HG03280 (cell line): Measurements from ENCODE around the gene PHOX2A.
"Not testable (repeated sequence)": the region's sequence is repeated elsewhere in the genome, so short reads cannot be mapped to it uniquely, and the experiment has no call there.

Experiments
- ATAC-seq: cut with Tn5 transposase; IDR thresholded peaks from one replicate; pipeline ENCODE4 v1.9.1; 2021; ENCODE audit warnings: mild to moderate bottlenecking, moderate library complexity; ENCODE audit not compliant: unreplicated experiment

Gene PHOX2A

DNA sequence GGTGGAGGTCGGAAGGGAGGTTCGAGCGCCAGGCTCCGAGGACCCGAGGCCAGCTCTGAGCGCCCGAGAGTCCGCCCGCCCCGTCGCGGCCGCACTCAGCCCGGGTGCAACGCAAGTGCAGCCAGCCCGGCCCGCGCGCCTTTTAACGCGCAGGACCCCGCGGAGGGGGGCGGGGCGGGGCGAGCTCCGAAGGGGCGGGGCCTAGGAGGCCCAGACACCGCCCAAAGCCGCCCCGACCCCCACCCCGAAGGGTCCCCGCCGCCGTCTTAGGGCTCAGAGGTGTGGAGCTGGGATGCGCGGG is at the start of gene PHOX2A:
Gene PHOX2A, minus strand, starts transcription at position 117 of the 301 bp plus-strand sequence. CDS start 172 bp downstream, outside the sequence.
- no peak for ATAC-seq

- no peak for ATAC-seq
Measured at GRCh38 chr11:72293391-72293790, 49.4 kb upstream of the PHOX2A start.

GRCh38 chr11:72292106-72292785 is 48.3 kb upstream of the PHOX2A start:
- ATAC-seq, result no peak

DNA sequence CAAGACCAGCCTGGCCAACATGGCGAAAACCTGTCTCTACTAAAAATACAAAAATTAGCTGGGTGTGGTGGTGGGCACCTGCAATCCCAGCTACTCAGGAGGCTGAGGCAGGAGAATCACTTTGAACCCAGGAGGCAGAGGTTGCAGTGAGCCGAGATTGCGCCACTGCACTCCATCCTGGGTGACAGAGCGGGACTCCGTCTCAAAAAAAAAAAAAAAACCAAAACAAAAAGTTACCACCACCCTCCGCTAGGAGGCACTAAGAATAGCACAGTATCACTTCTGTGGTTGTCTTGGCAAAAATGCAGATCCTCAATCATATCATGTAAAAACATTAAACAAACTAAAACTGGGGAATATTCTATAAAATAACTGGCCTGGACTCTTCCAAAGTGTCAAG is 46.8 kb upstream of the PHOX2A start:
- not testable (repeated sequence) for ATAC-seq

GRCh38 chr11:72287293-72287692 is 43.3 kb upstream of the PHOX2A start:
- ATAC-seq, result no peak

GRCh38 chr11:72283947-72284346 is 40.0 kb upstream of the PHOX2A start:
- no peak for ATAC-seq

GRCh38 chr11:72280726-72281315 is 36.8 kb upstream of the PHOX2A start:
- no peak for ATAC-seq

GRCh38 chr11:72280037-72280436 is 36.1 kb upstream of the PHOX2A start:
- ATAC-seq, result no peak

GRCh38 chr11:72278905-72279304 is 34.9 kb upstream of the PHOX2A start:
- no peak for ATAC-seq

DNA sequence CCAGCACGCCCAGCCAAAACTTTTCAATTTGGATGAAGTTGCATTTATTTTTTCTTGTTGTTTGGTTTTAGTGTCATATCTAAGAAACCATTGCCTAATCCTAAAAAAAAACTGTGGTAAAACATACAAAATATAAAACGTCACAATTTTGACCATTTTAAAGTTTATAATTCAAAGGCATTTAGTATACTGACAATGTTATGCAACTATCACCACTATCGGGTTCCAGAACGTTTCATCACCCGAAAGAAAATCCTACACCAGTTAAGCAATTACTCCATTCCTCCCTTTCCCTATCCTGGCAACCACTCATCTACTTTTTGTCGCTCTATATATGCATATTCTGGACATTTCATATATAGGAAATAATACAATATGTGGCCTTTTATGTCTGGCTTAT is 30.5 kb upstream of the PHOX2A start:
- no peak for ATAC-seq

DNA sequence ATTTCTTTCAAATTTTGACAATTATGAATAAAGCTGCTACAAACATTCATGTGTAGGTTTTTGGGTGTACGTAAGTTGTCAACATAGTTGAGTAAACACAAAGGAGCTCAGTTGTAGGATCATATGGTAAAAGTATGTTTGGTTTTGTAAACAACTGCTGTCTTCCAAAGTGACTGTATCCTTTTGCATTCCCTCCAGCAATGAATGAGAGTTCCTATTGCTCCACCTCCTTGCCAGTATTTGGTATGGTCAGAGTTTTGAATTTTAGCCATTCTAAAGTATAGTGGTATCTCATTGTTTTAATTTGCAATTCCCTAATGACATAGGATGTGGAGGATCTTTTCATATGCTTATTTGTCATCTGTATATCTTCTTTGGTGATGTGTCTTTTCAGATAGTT is 28.0 kb upstream of the PHOX2A start:
- ATAC-seq, result no peak

DNA sequence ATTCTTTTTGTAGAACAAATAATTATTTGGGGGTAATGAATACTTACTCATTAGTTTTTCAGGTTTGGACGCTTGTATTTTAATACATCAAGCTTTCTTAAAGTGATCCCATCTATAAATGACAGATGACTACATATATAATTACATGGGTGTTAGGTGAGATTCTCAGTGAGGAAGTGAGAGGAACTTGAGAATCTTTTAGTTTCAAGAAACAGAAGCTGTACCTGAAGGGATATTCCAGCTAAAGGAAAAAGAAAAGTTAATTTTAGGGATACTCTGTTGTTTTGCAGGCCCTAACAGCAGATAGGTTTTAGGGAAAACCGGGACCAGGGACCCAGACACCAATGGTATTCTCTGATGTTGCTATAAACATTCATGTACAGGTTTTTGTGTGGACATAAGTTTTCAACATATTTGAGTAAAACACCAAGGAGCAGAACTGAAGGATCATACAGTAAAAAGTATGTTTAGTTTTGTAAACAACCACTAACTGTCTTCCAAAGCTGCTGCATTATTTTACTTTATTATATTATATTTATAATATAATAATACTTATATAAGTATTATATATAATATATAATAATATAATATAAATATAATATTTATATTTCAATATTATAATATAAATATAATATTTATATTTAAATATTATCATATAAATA is 24.1 kb upstream of the PHOX2A start:
- no peak for ATAC-seq

GRCh38 chr11:72266960-72267359 is 23.0 kb upstream of the PHOX2A start:
- ATAC-seq, result not testable (repeated sequence)

DNA sequence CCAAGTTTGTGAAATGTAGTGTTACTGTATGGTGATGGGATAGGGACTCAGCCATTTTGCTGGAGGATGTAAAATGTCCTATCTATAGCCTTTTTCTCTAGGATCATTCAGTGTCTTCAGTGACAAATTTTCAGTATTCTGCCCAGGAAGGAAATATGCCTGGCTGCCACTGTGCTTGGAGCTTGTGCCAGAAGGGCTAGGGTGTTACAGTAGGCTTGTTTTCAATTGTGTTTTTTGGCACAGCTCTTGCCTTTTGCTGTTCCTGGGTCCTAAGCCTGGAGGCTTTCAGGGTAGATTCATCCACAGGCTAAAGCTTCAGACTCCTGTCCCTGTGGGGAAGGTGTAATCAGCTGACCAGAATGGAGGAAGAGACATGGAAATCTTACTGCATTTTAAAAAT is 22.0 kb upstream of the PHOX2A start:
- ATAC-seq, result no peak

DNA sequence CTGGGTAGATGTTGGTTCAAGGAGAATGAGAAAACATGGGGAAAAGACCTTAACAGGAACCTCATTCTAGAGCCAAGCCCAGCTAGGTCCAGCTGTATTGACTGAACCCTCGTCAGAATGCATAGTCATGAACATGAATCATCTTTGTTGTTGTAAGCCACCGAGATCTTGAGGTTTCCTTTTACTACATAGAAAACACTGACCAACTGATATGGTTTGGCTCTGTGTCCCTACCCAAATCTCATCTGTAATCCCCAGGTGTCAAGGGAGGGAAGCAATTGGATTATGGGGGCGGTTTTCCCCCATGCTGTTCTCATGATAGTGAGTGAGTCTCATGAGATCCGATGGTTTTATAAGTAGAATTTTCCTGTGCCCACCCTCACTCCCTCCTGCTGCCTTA is 19.4 kb upstream of the PHOX2A start:
- no peak for ATAC-seq

DNA sequence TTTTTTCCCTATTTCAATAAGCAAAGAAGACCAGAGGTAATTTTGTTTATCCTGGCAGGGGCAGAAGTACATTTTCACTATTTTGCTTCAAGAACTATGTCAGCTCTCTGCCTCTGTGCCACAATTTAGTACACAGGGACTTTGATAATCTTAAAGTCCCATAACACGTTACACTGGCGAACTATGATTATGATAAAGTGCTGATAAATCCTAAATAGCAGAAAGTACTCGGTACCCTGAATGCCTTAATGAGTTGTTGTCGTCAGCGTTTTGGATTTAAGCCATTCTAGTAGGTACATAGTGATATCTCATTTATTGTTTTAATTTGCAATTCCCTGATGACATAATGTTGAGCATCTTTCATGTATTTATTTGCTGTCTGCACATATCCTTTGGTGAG is 16.6 kb upstream of the PHOX2A start:
- no peak for ATAC-seq

GRCh38 chr11:72259490-72259889 is 15.5 kb upstream of the PHOX2A start:
- ATAC-seq, result no peak

DNA sequence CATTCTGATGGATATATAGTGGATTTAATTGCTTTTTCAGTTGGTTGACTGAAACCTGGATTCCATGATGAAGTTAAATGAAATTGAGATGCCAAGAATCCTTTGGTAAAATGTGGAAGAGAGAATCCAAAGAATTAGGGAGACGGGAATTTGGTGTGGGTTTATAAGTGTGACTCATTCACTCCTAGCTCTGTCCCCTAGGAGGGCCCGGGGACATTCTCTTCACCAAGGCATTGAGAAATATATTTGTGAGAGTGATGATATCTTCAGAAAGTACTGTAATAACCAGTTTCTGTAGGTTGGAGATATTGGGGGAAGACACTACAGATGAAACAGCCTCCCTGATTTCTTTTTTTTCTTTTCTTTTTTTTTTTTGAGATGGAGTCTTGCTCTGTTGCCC is 13.6 kb upstream of the PHOX2A start:
- no peak for ATAC-seq

DNA sequence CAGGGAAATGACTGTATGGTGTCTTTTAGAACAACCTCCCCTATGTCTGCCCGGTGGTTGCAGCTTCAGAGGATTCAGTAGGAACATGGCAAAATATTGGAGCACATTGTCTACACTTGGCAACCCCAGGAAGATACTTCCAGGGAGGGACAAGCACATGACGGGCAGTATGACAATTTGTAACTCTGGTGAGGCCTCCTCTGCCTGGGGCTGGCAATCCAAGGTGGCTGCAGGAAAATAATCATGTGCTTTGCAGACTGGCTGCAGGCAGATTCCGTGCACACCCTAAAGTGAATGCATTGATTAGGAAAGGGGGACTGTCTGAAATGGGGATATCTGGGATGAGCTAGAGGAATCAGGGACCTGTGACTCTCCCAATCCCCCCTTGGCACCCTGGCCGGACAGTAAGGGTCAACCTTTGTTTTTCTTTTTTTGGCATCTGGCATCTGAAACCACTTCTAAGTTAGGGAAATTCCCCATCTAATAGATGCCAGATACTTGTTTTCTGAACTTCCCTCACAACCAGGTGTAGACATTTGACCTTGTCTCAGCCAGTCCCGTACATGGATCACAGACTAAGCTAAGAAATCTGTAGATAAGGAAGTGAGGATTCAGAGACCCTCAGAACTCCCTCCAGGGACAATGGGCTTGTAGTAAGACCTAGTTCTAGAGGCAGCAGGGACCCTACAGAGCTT is 10.5 kb upstream of the PHOX2A start:
- no peak for ATAC-seq

DNA sequence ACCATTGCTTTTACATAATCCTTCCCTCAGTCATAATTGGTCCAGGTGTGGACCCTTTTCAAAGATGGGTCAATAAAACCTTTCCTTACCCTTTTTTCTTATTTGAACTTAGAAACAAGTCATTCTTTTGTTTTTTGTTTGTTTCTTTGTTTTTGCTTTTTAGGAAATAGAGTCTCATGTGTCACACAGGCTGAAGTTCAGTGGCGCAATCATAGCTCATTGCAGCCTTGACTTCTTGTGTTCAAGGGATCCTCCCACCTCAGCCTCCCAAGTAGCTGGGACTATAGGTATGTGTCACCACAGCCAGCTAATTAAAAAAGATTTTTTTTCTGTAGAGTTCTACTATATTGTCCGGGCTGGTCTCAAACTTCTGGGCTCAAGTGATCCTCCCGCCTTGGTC is 9.4 kb upstream of the PHOX2A start:
- no peak for ATAC-seq

DNA sequence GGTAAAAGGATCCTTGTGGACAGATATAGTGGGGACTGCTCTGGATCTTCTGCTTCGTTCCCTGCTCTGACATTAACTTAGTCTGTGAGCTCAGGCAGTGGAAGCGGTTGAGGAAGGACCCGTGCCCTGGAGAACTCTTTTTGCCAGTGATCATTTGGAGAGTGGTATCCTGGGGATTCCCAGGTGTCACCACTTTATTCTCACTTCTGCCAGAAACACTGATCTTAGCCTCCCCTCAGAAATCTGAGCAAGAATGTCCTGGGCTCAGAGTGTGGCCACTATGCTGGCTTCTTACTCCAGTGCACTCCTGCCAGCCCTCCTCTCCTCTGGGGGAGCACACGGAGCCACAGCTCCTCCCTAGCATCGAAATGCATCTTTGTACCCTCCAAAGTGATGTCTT is 7.6 kb upstream of the PHOX2A start:
- no peak for ATAC-seq
